RWPE2 (cell line): Measurements from ENCODE around the gene SERPINI1.

Source experiments
- ATAC-seq: fragments of 200-7000 bp; cut with Tn5 transposase; 3 replicates; pipeline ENCODE4 v1.9.1; 2021; ENCODE audit warnings: low read depth
- DNase-seq: peaks from one replicate; pipeline ENCODE4 v3.0.0-alpha.2; 2020; ENCODE audit warnings: low spot score
- H3K27ac ChIP-seq: fragments of 450-650 bp; 2 replicates; pipeline ENCODE4 v1.5.1; 2017; ENCODE audit warnings: mild to moderate bottlenecking; ENCODE audit not compliant: poor library complexity, severe bottlenecking
- H3K27me3 ChIP-seq: fragments of 250-450 bp; sonication (Bioruptor Pico); 2 replicates; pipeline ENCODE4 v1.5.1; 2021; ENCODE audit warnings: mild to moderate bottlenecking, moderate library complexity; ENCODE audit not compliant: insufficient read depth, poor library complexity, severe bottlenecking
- H3K36me3 ChIP-seq: fragments of 250-450 bp; sonication (Bioruptor Pico); 2 replicates; pipeline ENCODE4 v1.5.1; 2020; ENCODE audit warnings: low read depth, mild to moderate bottlenecking, moderate library complexity
- H3K4me1 ChIP-seq: fragments of 250-450 bp; sonication (Bioruptor Pico); 2 replicates; pipeline ENCODE4 v1.5.1; 2021; ENCODE audit warnings: mild to moderate bottlenecking, moderate library complexity; ENCODE audit not compliant: insufficient read depth, poor library complexity, severe bottlenecking
- H3K4me3 ChIP-seq: fragments of 250-450 bp; sonication (Bioruptor Pico); 2 replicates; pipeline ENCODE4 v1.5.1; 2021; ENCODE audit warnings: mild to moderate bottlenecking, moderate library complexity; ENCODE audit not compliant: severe bottlenecking
- H3K9me3 ChIP-seq: fragments of 250-450 bp; sonication (Bioruptor Pico); 2 replicates; pipeline ENCODE4 v1.5.1; 2021; ENCODE audit warnings: mild to moderate bottlenecking, moderate library complexity; ENCODE audit not compliant: severe bottlenecking
- TF ChIP-seq, protein P1 (sequence below): fragments of 450-650 bp; IDR thresholded peaks from one replicate; pipeline ENCODE4 v1.5.1; 2017; ENCODE audit warnings: mild to moderate bottlenecking, moderate library complexity; ENCODE audit not compliant: poor library complexity, severe bottlenecking

The SERPINI1 gene

DNA sequence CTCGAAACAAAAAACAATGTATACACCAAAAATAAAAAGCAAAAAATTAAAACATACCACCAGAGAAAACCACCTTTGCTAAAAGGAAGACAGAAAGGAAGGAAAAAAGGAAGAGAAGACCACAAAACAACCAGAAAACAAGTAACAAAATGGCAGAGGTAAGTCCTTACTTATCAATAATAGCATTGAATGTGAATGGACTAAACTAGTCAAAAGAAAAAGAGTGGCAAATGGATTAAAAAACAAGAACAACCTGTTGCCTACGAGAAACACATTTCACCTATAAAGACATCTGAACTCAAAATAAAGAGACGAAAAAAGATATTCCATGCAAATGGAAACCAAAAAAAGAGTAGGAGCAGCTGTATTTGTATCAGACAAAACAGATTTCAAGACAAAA, 23.1 kb upstream of the SERPINI1 start:
- no peak overlapping the region for H3K27ac ChIP-seq
- ATAC-seq, result no peak

DNA sequence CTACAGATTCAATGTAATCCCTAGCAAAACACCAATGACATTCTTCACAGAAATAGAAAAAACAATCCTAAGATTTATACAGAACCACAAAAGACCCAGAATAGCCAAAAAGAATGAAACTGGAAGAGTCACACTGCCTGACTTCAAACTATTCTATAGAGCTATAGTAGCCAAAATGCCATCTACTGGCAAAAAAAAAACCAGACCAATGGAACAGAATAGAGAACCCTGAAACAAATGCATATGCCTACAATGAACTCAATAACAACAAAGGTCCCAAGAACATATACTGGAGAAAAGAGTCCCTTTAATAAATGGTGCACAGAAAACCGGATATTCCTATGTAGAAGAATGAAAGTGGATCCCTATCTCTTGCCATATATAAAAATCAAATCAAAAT, 20.6 kb upstream of the SERPINI1 start:
- DNase-seq (no peak), ATAC-seq (no peak)
- H3K27ac ChIP-seq, result no peak overlapping the region
- TF ChIP-seq, protein P1, sequence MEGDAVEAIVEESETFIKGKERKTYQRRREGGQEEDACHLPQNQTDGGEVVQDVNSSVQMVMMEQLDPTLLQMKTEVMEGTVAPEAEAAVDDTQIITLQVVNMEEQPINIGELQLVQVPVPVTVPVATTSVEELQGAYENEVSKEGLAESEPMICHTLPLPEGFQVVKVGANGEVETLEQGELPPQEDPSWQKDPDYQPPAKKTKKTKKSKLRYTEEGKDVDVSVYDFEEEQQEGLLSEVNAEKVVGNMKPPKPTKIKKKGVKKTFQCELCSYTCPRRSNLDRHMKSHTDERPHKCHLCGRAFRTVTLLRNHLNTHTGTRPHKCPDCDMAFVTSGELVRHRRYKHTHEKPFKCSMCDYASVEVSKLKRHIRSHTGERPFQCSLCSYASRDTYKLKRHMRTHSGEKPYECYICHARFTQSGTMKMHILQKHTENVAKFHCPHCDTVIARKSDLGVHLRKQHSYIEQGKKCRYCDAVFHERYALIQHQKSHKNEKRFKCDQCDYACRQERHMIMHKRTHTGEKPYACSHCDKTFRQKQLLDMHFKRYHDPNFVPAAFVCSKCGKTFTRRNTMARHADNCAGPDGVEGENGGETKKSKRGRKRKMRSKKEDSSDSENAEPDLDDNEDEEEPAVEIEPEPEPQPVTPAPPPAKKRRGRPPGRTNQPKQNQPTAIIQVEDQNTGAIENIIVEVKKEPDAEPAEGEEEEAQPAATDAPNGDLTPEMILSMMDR, result no peak
- no peaks in the 10 kb centered on the region for H3K9me3 ChIP-seq
- no peaks in the 10 kb centered on the region for H3K27me3 ChIP-seq
- H3K4me3 ChIP-seq, result no peak overlapping the region
- H3K4me1 ChIP-seq, result no peaks in the 10 kb centered on the region
- peaks cover 77% of the 10 kb centered on the region for H3K36me3 ChIP-seq

More for the DNA sequence above, 23.1 kb upstream of the SERPINI1 start:
- Histone ChIP-seq H3K27me3 (no peaks in the 10 kb centered on the region), H3K4me3 (no peak overlapping the region), H3K36me3 (peaks cover 70% of the 10 kb centered on the region), H3K9me3 (no peaks in the 10 kb centered on the region), H3K4me1 (no peaks in the 10 kb centered on the region)
- TF ChIP-seq, protein P1, result no peak
- DNase-seq, result no peak

DNA sequence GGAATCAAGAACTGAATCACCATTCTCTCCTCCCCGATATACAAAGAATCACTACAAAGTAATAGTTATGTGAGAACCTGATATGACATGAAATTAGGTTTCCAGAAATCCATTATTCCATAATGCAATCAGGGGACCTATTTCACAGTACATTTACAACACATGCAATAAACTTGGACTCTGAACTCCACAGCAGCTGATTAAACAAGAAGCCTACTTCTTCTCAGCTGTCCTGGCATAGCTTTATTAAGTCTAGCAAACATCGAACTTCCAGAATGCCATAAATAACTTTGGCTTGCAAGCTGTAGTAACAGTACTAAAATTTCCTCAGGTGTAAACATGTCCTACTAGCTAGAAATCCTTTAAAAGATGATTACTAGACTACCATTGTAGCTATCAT, 18.6 kb upstream of the SERPINI1 start:
- no peaks in the 10 kb centered on the region for H3K4me1 ChIP-seq
- no peak for DNase-seq
- no peak overlapping the region for H3K4me3 ChIP-seq
- ATAC-seq, result no peak
- TF ChIP-seq, protein P1, result no peak
- H3K27ac ChIP-seq, result no peak overlapping the region
- no peaks in the 10 kb centered on the region for H3K27me3 ChIP-seq
- H3K36me3 ChIP-seq, result peaks cover 76% of the 10 kb centered on the region
- H3K9me3 ChIP-seq, result no peaks in the 10 kb centered on the region

DNA sequence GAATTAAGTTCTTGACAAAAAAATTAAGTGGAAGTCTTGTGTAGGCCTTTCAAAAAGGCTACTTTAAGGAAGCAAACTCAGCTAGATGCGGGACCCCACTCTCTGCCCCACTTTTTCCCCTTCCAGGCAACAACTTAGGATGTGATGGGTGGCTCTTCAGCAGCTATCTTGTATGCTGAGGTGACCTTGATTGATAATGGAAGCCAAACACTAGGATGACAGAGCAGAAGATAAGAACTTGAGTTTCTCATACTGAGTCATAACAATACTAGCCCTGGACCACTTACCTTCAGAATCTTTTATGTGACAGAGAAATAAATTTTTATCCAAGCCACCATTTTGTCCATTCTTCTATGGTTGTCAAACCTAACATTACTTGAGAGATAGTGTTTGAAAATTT, 16.9 kb upstream of the SERPINI1 start:
- no peaks in the 10 kb centered on the region for H3K27me3 ChIP-seq
- no peak for ATAC-seq
- no peak overlapping the region for H3K4me3 ChIP-seq
- no peaks in the 10 kb centered on the region for H3K9me3 ChIP-seq
- H3K36me3 ChIP-seq, result peaks cover 64% of the 10 kb centered on the region
- H3K27ac ChIP-seq, result no peak overlapping the region
- DNase-seq, result no peak
- H3K4me1 ChIP-seq, result no peaks in the 10 kb centered on the region
- TF ChIP-seq, protein P1, result no peak

DNA sequence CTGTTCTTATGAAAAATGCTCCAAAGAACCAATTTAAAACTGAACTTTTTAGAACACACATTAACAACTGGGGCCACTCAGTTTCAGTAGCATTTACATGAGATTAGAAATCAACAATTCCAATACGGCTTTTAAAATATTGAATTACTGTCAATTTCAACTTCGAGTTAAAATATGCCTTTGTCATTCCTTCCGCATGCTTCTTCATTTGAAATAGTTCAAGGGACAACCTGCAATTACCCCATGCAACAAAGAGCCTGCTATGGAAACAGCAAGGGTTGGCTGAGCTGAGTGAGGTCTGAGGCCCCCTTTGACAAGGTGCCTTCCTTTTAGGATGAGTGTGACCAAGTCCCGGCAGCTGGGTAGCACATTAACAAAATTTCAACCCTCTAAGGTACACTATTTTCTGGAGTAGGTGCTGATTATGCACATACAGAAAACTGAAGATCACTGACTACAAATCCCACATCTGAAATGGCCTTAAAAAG, 12.5 kb upstream of the SERPINI1 start:
- no peaks in the 10 kb centered on the region for H3K9me3 ChIP-seq
- no peak for ATAC-seq
- H3K27ac ChIP-seq, result no peak overlapping the region
- no peaks in the 10 kb centered on the region for H3K27me3 ChIP-seq
- H3K4me1 ChIP-seq, result peaks cover 8% of the 10 kb centered on the region
- DNase-seq, result no peak
- peaks cover 54% of the 10 kb centered on the region for H3K36me3 ChIP-seq
- H3K4me3 ChIP-seq, result no peak overlapping the region
- TF ChIP-seq, protein P1, result no peak
